Parathyroid adenoma (tissue), 2 donors: ENCODE measurements around the gene DES.

Experiments used
- H2AFZ ChIP-seq: fragments of 300-600 bp; sonication (generic); one replicate; pipeline ENCODE4 v1.7.0; 2017; ENCODE audit warnings: antibody characterized with exemption, mild to moderate bottlenecking
- H3K27ac ChIP-seq: fragments of 300-600 bp; sonication (generic); one replicate; pipeline ENCODE4 v1.7.0; 2017
- H3K27me3 ChIP-seq: fragments of 300-600 bp; sonication (generic); one replicate; pipeline ENCODE4 v1.7.0; 2017; ENCODE audit warnings: low read length; ENCODE audit not compliant: control insufficient read depth, insufficient read depth
- H3K36me3 ChIP-seq: fragments of 300-600 bp; sonication (generic); one replicate; pipeline ENCODE4 v1.7.0; 2017; ENCODE audit warnings: low read length; ENCODE audit not compliant: control insufficient read depth, insufficient read depth
- H3K4me1 ChIP-seq: fragments of 300-600 bp; sonication (generic); one replicate; pipeline ENCODE4 v1.7.0; 2017; ENCODE audit warnings: control low read depth
- H3K4me2 ChIP-seq: fragments of 300-600 bp; sonication (generic); one replicate; pipeline ENCODE4 v1.7.0; 2017; ENCODE audit warnings: low read length
- H3K4me3 ChIP-seq: fragments of 300-600 bp; sonication (generic); one replicate; pipeline ENCODE4 v1.7.0; 2017; ENCODE audit warnings: low read depth, low read length
- H3K79me2 ChIP-seq: fragments of 300-600 bp; sonication (generic); one replicate; pipeline ENCODE4 v1.7.0; 2017; ENCODE audit warnings: control low read depth
- H3K9ac ChIP-seq: fragments of 300-600 bp; sonication (generic); one replicate; pipeline ENCODE4 v1.7.0; 2017; ENCODE audit warnings: mild to moderate bottlenecking
- H3K9me3 ChIP-seq: fragments of 300-600 bp; sonication (generic); one replicate; pipeline ENCODE4 v1.7.0; 2017; ENCODE audit warnings: low read length; ENCODE audit not compliant: control insufficient read depth
- CTCF ChIP-seq: fragments of 300-600 bp; sonication (generic); IDR thresholded peaks from one replicate; pipeline ENCODE4 v1.7.0; 2017; ENCODE audit warnings: antibody characterized with exemption, mild to moderate bottlenecking
- donor health status: primary hyperparathyroidism.

The DES gene

GRCh38 chr2:219399716-219400478 lies 18.3 kb upstream of the DES start:
- H3K4me3 ChIP-seq: no peak overlapping the region
- H3K4me2 ChIP-seq: no peak overlapping the region
- no peak for TF ChIP-seq CTCF
- no peaks in the 10 kb centered on the region for H3K36me3 ChIP-seq
- no peaks in the 10 kb centered on the region for H3K27me3 ChIP-seq
- no peak overlapping the region for H3K27ac ChIP-seq
- peaks cover 12% of the 10 kb centered on the region for H3K4me1 ChIP-seq
- peak overlapping the region; percentile 87 for H2AFZ ChIP-seq
- H3K9me3 ChIP-seq: no peaks in the 10 kb centered on the region
- no peak overlapping the region for H3K9ac ChIP-seq
- no peaks in the 10 kb centered on the region for H3K79me2 ChIP-seq

GRCh38 chr2:219400562-219400961 lies 17.6 kb upstream of the DES start:
- H3K9ac ChIP-seq: no peak overlapping the region

GRCh38 chr2:219401606-219402005 lies 16.6 kb upstream of the DES start:
- no peaks in the 10 kb centered on the region for H3K9me3 ChIP-seq
- H2AFZ ChIP-seq: no peak overlapping the region
- H3K36me3 ChIP-seq: no peaks in the 10 kb centered on the region
- no peaks in the 10 kb centered on the region for H3K27me3 ChIP-seq
- no peak for TF ChIP-seq CTCF
- H3K27ac ChIP-seq: no peak overlapping the region
- no peak overlapping the region for H3K4me3 ChIP-seq
- H3K9ac ChIP-seq: no peak overlapping the region
- H3K4me2 ChIP-seq: no peak overlapping the region
- no peaks in the 10 kb centered on the region for H3K79me2 ChIP-seq
- peaks cover 12% of the 10 kb centered on the region for H3K4me1 ChIP-seq

More at GRCh38 chr2:219400562-219400961, 17.6 kb upstream of the DES start:
- Histone ChIP-seq H2AFZ (no peak overlapping the region), H3K9me3 (no peaks in the 10 kb centered on the region), H3K79me2 (no peaks in the 10 kb centered on the region), H3K27ac (no peak overlapping the region), H3K4me2 (no peak overlapping the region), H3K4me1 (peaks cover 12% of the 10 kb centered on the region), H3K4me3 (no peak overlapping the region), H3K36me3 (no peaks in the 10 kb centered on the region), H3K27me3 (no peaks in the 10 kb centered on the region)
- TF ChIP-seq CTCF: no peak

- Histone ChIP-seq H3K4me2 (no peak overlapping the region), H3K27ac (no peak overlapping the region), H3K4me1 (peaks cover 12% of the 10 kb centered on the region), H3K36me3 (no peaks in the 10 kb centered on the region), H3K79me2 (no peaks in the 10 kb centered on the region), H2AFZ (peak overlapping the region; percentile 13), H3K9me3 (no peaks in the 10 kb centered on the region), H3K9ac (no peak overlapping the region), H3K27me3 (no peaks in the 10 kb centered on the region), H3K4me3 (no peak overlapping the region)
- peak; percentile 89 for TF ChIP-seq CTCF
Measured at GRCh38 chr2:219402665-219403515, 15.3 kb upstream of the DES start.
